GM12874 (cell line): Measurements from ENCODE around the gene SLC22A23.

ENCODE experiments used
- CTCF ChIP-seq: IDR thresholded peaks from 2 replicates; pipeline ENCODE4 v1.5.1; 2011; ENCODE audit warnings: low read depth, mild to moderate bottlenecking, control low read depth, low read length, moderate library complexity; ENCODE audit not compliant: insufficient read depth

SLC22A23 gene

GRCh38 chr6:3303795-3304411, 152.9 kb downstream of the SLC22A23 start:
- no peak for TF ChIP-seq CTCF

GRCh38 chr6:3301506-3301905, 155.3 kb downstream of the SLC22A23 start:
- no peak for TF ChIP-seq CTCF

DNA sequence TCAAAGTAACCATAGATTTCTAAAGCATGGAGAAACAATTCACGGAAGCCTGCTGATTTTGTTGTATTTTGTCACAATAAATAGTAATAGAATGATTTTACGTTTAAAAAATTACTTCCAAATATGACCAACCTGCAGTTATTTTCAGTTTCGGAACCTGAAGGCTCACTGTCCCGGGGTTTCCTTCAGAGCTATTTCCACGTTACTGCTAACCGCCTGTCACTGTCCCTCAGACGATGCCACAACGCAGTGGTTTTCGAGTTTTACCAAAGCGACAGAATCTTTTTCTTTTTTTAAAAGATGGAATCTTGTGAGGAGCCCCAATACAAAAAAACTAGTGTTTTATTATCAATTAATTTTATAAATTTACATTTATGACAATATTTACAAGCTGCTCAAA, 157.6 kb downstream of the SLC22A23 start:
- no peak for TF ChIP-seq CTCF

- TF ChIP-seq CTCF = no peak
These were observed 158.9 kb downstream of the SLC22A23 start for GRCh38 chr6:3297909-3298308.

- no peak for TF ChIP-seq CTCF
These were observed 159.8 kb downstream of the SLC22A23 start for GRCh38 chr6:3297006-3297405.

GRCh38 chr6:3296537-3296936, 160.3 kb downstream of the SLC22A23 start:
- no peak for TF ChIP-seq CTCF

DNA sequence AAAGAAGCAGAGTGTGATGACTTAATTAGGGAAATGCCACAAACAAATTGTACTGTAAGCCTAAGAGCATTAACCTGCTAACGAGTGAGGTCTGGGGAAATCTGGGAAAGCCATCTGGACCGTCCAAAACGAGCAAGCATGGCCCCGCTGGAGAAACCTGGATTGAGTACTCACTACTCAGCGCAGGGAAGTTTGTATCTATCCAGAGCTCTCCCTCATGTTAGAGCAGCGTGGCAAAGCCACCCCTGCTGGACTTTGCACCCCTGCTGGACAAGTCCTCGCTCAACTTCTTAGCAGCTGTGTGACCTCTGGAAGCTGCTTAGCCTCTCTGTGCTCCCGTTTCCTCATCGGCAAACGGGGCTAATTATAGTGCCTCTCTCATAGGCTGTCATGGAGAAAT, 160.8 kb downstream of the SLC22A23 start:
- TF ChIP-seq CTCF = no peak
